Omental fat pad (tissue), 4 donors: ENCODE data around the gene MORN5. TPM values are rescaled to one million over a fixed set of nuclear protein-coding genes. Genes with fewer than 3 reads are reported as not detected.

Experiments used
- ATAC-seq: fragments of 150-250 bp; one replicate; pipeline ENCODE4 v1.9.1; 2016; ENCODE audit warnings: mild to moderate bottlenecking, moderate library complexity; ENCODE audit not compliant: low FRiP score
- DNase-seq: peaks from one replicate; pipeline ENCODE4 v3.0.0-alpha.2; 2019; ENCODE audit warnings: low spot score
- CTCF ChIP-seq, 3 donors: fragments of 450-650 bp; IDR thresholded peaks; one replicate each; pipeline ENCODE4 v1.5.1; 2016 to 2017; ENCODE audit warnings: antibody characterized with exemption in 3 of 3, mild to moderate bottlenecking in 3 of 3, moderate library complexity in 2 of 3
- total RNA-seq, 4 donors: library from RNA; depleted of rRNA; stranded (reverse); fragments of >200 nt; gene quantifications; one replicate each; pipeline ENCODE4 v1.1.0, GENCODE V29; 2016

The MORN5 gene
- total RNA-seq, 4 donors from 2014 or later: not detected

DNA sequence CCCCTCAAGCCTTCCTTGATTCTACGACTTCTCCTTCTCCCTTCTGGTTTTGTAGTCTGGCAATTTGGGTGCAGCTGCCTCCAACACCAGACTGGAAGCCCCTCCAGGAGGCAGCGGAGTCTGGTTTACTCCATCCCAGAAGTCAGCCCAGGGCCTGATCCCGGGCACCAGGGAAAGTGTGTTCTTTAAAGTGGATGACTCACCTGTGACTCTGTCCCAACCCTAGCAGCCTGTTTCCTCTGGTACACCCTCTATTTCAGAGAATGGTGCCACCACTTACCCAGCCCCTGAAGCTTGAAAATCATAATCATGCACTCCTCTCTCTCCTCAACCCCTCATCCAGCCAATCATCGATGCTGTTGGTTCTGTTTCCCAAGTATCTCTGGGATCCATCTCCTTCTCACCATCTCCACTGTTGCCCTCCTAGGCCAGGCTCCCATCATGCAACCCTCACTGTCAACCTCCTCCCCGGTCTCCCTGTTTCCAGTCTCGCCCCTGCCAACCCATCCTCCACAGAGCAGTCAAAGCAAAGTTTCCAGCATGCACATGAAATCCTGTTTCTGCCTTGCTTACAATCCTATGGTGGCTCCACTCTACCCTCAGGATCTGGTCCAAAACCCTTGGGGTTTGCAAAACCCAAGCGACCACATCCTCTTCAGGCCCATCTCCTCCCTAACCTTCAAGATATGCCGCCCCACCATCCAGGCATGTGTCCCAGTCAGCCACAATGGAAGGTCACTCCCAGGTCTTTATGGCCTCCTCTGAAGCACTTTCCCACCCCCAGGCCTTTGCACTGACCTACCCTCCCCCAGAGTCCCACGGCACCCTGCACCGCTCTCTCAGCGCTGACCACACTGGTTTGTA lies 58.6 kb downstream of the MORN5 start:
- no peak for ATAC-seq
- no peak for DNase-seq
- TF ChIP-seq CTCF (IDR thresholded peaks at IDR 0.05): no peak

- no peak for DNase-seq
Observed at GRCh38 chr9:122218935-122219855, 59.5 kb downstream of the MORN5 start.

DNA sequence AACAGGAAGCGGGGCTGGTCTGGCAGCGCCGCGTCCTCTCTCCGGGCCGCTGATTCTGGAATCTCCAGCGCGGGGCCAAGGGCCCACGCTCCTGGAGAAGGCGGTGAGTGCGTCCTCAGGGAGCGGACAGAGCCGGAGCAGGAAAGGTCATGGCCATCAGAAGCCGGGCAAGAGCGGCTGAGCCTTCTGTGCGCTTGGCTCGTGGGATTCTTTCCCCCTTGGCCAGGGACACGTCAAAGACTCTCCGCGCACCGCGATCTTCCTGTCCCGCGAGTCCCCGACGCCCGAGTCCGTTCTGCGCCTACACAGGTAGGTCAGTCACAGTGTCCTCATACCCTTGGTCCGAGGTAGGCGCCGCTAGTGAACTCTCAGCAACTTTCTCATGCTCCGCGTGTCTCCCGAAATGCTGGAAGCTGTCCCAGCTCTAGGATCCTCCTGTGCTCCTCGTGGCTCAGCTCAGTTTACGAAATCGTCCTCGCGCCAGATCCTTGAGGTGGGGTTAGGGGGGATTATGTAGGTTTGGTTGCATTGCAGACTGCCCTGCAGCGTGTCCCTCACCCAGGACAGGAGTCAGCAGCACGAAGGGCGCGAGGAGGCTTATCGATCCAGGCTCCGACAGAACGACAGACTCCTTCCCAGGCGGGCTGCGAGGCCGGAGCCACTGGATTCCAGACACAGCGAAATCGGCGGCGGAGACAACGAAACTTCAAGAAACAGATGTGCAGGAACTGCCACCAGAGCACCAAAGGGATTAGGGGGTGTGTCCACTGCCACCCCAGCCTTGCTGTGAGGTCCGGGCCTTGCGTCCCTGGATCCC lies 60.4 kb downstream of the MORN5 start:
- ATAC-seq: no peak
- TF ChIP-seq CTCF (IDR thresholded peaks at IDR 0.05): no peak
- DNase-seq: no peak

More at GRCh38 chr9:122218935-122219855, 59.5 kb downstream of the MORN5 start:
- no peak for ATAC-seq
- TF ChIP-seq CTCF (IDR thresholded peaks at IDR 0.05): no peak

DNA sequence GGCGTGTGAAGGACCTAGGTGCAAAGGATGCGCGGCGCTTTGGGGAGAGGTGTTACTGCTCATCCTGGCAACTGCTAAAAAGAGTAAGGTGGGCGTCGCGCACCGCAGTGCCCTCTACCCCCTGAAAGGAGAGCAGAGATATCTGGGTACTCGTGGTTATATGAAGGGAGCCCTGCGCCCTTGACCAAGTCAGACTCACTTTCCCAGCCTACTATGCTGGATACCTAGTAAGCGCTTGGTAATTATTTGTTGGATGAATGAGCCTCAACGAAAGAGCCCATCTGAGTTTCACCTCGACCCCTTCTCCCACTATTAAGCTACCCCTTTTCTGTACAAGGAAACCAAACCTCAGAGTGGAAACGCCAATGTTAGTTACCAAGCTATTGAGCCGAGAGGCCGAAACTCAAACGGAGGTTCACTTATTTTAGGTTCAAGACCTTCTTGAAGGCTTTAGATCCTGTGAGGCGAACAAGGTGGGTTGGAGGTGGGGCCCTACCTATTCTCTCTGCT lies 61.0 kb downstream of the MORN5 start:
- no peak for TF ChIP-seq CTCF (IDR thresholded peaks at IDR 0.05)
- ATAC-seq (no peak), DNase-seq (no peak)

DNA sequence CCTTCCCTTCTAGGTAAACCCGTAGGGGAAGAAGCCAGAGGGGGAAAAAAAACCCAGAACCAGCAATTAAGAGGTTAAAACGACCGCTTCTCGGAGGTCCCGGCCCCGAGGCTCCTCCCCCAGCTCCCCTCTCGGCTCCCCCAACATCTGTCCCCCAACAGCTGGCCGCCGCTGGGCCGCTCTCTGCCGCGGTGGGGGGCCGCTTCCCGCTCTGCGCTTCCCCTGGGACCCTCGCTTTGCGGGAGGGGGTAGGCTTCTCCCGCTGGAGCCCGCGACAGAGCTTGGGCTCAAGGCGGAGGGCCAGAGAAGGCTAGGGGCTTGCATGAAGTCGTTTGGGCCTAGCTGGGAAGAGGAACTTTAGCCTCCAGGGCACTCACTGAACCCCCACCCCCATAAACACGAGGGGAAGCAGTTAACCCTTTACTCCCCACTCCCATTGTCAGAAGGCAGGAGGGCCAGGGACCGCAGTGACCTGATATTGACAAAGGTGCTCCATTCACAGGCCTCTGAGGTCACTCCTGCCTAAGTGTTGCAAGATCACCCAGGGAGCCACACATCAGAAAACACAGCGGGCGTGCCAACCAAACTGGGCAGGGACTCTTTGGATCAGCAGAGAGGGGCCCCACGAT lies 61.6 kb downstream of the MORN5 start:
- no peak for ATAC-seq
- no peak for DNase-seq
- TF ChIP-seq CTCF (IDR thresholded peaks at IDR 0.05): no peak

- TF ChIP-seq CTCF (IDR thresholded peaks at IDR 0.05): no peak
- ATAC-seq: no peak
- DNase-seq: no peak
Observed at GRCh38 chr9:122222791-122223190, 63.1 kb downstream of the MORN5 start.
